Thyroid gland (tissue), 4 donors: Measurements from ENCODE around the gene RFX1. TPM values are rescaled to one million over a fixed set of nuclear protein-coding genes. Genes with fewer than 3 reads are reported as not detected.

ENCODE experiments used
- DNase-seq, 2 donors: peaks; one replicate each; pipeline ENCODE4 v3.0.0-alpha.2; 2019
- H3K27ac ChIP-seq, 3 donors: fragments of 200-600 bp; sonication (generic); 1 replicate in 2 of 3; 2 replicates in 1 of 3; pipeline ENCODE4 v1.5.1; 2016 to 2019; ENCODE audit warnings: mild to moderate bottlenecking in 1 of 3, moderate library complexity in 1 of 3
- H3K27me3 ChIP-seq: fragments of 200-600 bp; sonication (generic); one replicate; pipeline ENCODE4 v1.5.1; 2019
- H3K36me3 ChIP-seq, 2 donors: fragments of 200-600 bp; sonication (generic); one replicate each; pipeline ENCODE4 v1.5.1; 2016 to 2019
- H3K4me1 ChIP-seq, 2 donors: fragments of 200-600 bp; sonication (generic); one replicate each; pipeline ENCODE4 v1.5.1; 2017 to 2019
- H3K4me3 ChIP-seq, 3 donors: fragments of 200-600 bp; sonication (generic); replicated peaks in 1 of 3; 1 replicate in 2 of 3; 2 replicates in 1 of 3; pipeline ENCODE4 v1.5.1; 2016; ENCODE audit warnings: mild to moderate bottlenecking in 1 of 3
- H3K9me3 ChIP-seq: fragments of 200-600 bp; sonication (generic); one replicate; pipeline ENCODE4 v1.5.1; 2017
- CTCF ChIP-seq, 6 experiments: fragments of 200-600 bp in 3 of 6; fragments of 450-650 bp in 3 of 6; sonication (generic) in 3 of 6; IDR thresholded peaks; one replicate each; pipeline ENCODE4 v1.5.1; 2016 to 2019; ENCODE audit warnings: antibody characterized with exemption in 6 of 6, mild to moderate bottlenecking in 2 of 6, inconsistent platforms in 1 of 6, moderate library complexity in 1 of 6
- POLR2A ChIP-seq, 2 donors: fragments of 450-650 bp; IDR thresholded peaks; one replicate each; pipeline ENCODE4 v1.6.1; 2017; ENCODE audit warnings: antibody characterized with exemption in 2 of 2, mild to moderate bottlenecking in 2 of 2, moderate library complexity in 1 of 2
- WGBS, 2 donors: methylation state at CpG; one replicate each; pipeline ENCODE4 v1.1.5; 2017; 5-methylcytosine and 5-hydroxymethylcytosine counted together
- intact Hi-C: fragments of 100-400 bp; cut with DNase I; formaldehyde crosslinking; loops from one replicate; pipeline ENCODE4 v1.15.1; 2023
- total RNA-seq, 4 donors: library from RNA; depleted of rRNA; stranded (reverse); fragments of >200 nt; gene quantifications; one replicate each; pipeline ENCODE4 v1.2.3, GENCODE V29; 2016

Gene RFX1
- total RNA-seq, 4 donors from 2014 or later: 4.8 to 9.1 (median 9.1) TPM

- no peak overlapping the region for H3K4me3 ChIP-seq
- H3K36me3 ChIP-seq: peaks cover 44 to 54% of the 10 kb centered on the region in 2 donors
- TF ChIP-seq POLR2A (IDR thresholded peaks at IDR 0.05): no peak
- no peak for TF ChIP-seq CTCF (IDR thresholded peaks at IDR 0.05)
- DNase-seq: no peak
- no peaks in the 10 kb centered on the region for H3K4me1 ChIP-seq
- WGBS, 2 donors: 98 to 100% methylated on average over 3 to 11 of the region's 11 CpGs
- H3K27me3 ChIP-seq: no peaks in the 10 kb centered on the region
- H3K9me3 ChIP-seq: no peaks in the 10 kb centered on the region
- no peak overlapping the region for H3K27ac ChIP-seq
- intact Hi-C loops: no loop called here
Measured at GRCh38 chr19:13920524-13920923, 85.6 kb downstream of the RFX1 start.

GRCh38 chr19:13918726-13919411 is 87.3 kb downstream of the RFX1 start:
- no peak for TF ChIP-seq POLR2A (IDR thresholded peaks at IDR 0.05)
- no peak for TF ChIP-seq CTCF (IDR thresholded peaks at IDR 0.05)
- 95 to 100% methylated on average over 5 to 15 of the region's 34 CpGs for WGBS, 2 donors
- Histone ChIP-seq H3K4me3 (no peak overlapping the region), H3K9me3 (no peaks in the 10 kb centered on the region), H3K27ac (no peak overlapping the region), H3K4me1 (no peaks in the 10 kb centered on the region), H3K27me3 (no peaks in the 10 kb centered on the region), H3K36me3 (peaks cover 53 to 65% of the 10 kb centered on the region in 2 donors)
- intact Hi-C loops: no loop called here
- no peak for DNase-seq

- H3K27ac ChIP-seq: no peak overlapping the region
- TF ChIP-seq POLR2A (IDR thresholded peaks at IDR 0.05) (no peak), CTCF (IDR thresholded peaks at IDR 0.05) (no peak)
- whole genome bisulfite sequencing, 2 donors: 78 to 84% methylated on average over 14 of the region's 14 CpGs
- H3K27me3 ChIP-seq: no peaks in the 10 kb centered on the region
- H3K4me1 ChIP-seq: no peaks in the 10 kb centered on the region
- no peaks in the 10 kb centered on the region for H3K9me3 ChIP-seq
- H3K36me3 ChIP-seq: peaks cover 56 to 66% of the 10 kb centered on the region in 2 donors
- intact Hi-C loops: no loop called here
- DNase-seq: no peak
- no peak overlapping the region for H3K4me3 ChIP-seq
Measured at GRCh38 chr19:13917888-13918406, 88.2 kb downstream of the RFX1 start.

- Histone ChIP-seq H3K4me3 (no peak overlapping the region), H3K4me1 (no peaks in the 10 kb centered on the region), H3K27me3 (no peaks in the 10 kb centered on the region), H3K36me3 (peaks cover 43 to 59% of the 10 kb centered on the region in 2 donors), H3K9me3 (no peaks in the 10 kb centered on the region), H3K27ac (no peak overlapping the region)
- TF ChIP-seq POLR2A (IDR thresholded peaks at IDR 0.05) (no peak), CTCF (IDR thresholded peaks at IDR 0.05) (no peak)
- WGBS, 2 donors: 89 to 91% methylated on average over 3 of the region's 3 CpGs
- DNase-seq: no peak
- intact Hi-C loops: no loop called here
Measured at GRCh38 chr19:13914777-13915176, 91.3 kb downstream of the RFX1 start.

- intact Hi-C loops: no loop called here
- no peak for DNase-seq
- Histone ChIP-seq H3K36me3 (peaks cover 37 to 49% of the 10 kb centered on the region in 2 donors), H3K4me3 (no peak overlapping the region), H3K27me3 (no peaks in the 10 kb centered on the region), H3K4me1 (no peaks in the 10 kb centered on the region), H3K27ac (no peak overlapping the region), H3K9me3 (no peaks in the 10 kb centered on the region)
- no peak for TF ChIP-seq POLR2A (IDR thresholded peaks at IDR 0.05)
- TF ChIP-seq CTCF (IDR thresholded peaks at IDR 0.05): no peak
- 96% methylated on average over 12 to 15 of the region's 17 CpGs for WGBS, 2 donors
Measured at GRCh38 chr19:13913352-13913751, 92.8 kb downstream of the RFX1 start.
